Middle frontal gyrus (tissue), 1 donor: ENCODE data around the gene STC2.

Source experiments
- DNase-seq: peaks from one replicate; pipeline ENCODE4 v3.0.0-alpha.2; 2015; ENCODE audit warnings: low spot score; ENCODE audit errors: extremely low spot score

STC2 gene

DNA sequence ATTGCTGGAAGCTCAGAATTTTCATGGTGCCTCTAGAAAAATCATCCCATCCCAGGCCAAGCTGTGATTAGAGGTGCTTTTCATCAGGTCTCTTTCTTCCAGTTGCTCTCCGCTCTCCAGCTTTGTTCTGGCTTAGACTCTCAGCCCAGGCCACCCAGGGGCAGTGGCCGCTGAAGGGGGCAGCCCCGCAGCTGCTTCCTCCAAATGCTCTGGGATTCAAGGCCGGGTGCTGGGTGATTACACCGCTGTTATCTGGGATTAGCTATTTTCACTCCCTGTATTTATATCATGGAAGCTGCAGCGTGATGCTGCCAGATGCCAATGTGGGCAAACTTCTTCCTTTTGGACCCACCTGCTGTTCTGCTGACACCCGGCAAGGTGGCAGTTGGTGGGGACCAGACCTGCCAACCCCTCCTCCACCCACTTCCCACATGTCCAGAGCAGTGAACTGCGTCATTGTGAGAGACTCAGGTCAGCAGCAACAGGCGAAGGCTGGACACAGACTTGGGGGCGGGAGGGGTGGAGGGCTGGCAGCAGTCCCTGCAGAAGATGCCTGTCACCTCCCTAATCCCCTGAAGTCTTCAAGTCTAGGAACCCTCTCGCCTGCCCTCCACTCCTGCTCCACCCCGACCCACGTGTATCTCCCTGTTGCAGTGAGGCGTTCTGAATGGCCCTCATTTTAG, 59.3 kb downstream of the STC2 start:
- DNase-seq: no peak

DNA sequence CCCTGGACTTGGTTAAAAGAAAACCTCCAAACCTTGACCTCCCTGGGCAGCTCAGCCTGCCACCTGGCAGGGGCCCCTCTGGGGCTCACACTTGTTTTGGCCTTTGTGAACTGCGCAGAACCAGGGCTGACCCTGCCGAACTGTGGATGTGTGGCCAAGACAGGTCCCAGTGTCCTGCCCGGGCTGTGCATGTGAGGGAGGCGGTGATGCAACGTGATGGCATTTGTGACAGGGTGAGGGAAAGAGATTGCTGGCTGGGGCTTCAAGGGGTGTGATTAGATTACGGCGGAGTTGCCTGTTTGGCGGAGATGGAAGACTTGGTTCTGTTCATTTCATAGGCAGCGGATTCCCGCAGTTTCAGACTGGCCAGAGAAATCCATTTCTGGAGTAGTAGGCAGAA, 62.8 kb downstream of the STC2 start:
- DNase-seq: no peak
